GM12865 (cell line): ENCODE data around the gene DDA1.

Source experiments
- DNase-seq: peaks from one replicate; pipeline ENCODE4 v3.0.0; 2010; ENCODE audit warnings: low read depth
- H3K4me3 ChIP-seq: 2 replicates; pipeline ENCODE4 v1.5.1; 2011; ENCODE audit warnings: mild to moderate bottlenecking, low read depth, low read length, control low read depth
- CTCF ChIP-seq: IDR thresholded peaks from 2 replicates; pipeline ENCODE4 v1.5.1; 2011; ENCODE audit warnings: low read length, control low read depth, low read depth, inconsistent platforms; ENCODE audit not compliant: insufficient read depth; ENCODE audit errors: missing control alignments

DDA1 gene

GRCh38 chr19:17309198-17309964 is at the start of gene DDA1:
Gene DDA1, plus strand, starts transcription at chr19:17309563. Its CDS starts 92 bp downstream, at chr19:17309655.
- no peak for TF ChIP-seq CTCF

GRCh38 chr19:17259934-17260333 is 49.4 kb upstream of the DDA1 start:
- no peak for DNase-seq
- TF ChIP-seq CTCF, result no peak
- no peak overlapping the region for H3K4me3 ChIP-seq

More at GRCh38 chr19:17309198-17309964, at the start of gene DDA1:
- H3K4me3 ChIP-seq, result peak within 1 kb of the TSS; percentile 95
- peak; percentile 100 for DNase-seq

- peak; percentile 94 for DNase-seq
- no peak overlapping the region for H3K4me3 ChIP-seq
- TF ChIP-seq CTCF, result peak; percentile 98
These were observed 48.5 kb upstream of the DDA1 start for GRCh38 chr19:17260842-17261325.

GRCh38 chr19:17262557-17262956 is 46.8 kb upstream of the DDA1 start:
- H3K4me3 ChIP-seq, result no peak overlapping the region
- no peak for TF ChIP-seq CTCF
- no peak for DNase-seq

GRCh38 chr19:17263712-17264640 is 45.4 kb upstream of the DDA1 start:
- TF ChIP-seq CTCF, result no peak
- H3K4me3 ChIP-seq, result no peak overlapping the region
- DNase-seq, result no peak

- TF ChIP-seq CTCF, result no peak
- H3K4me3 ChIP-seq, result no peak within 1 kb of the TSS
- DNase-seq, result no peak
These were observed 44.8 kb upstream of the DDA1 start, which contains the start of gene USHBP1 for GRCh38 chr19:17264641-17264979. Gene USHBP1, minus strand, starts transcription at chr19:17264745. Its CDS starts 446 bp downstream, at chr19:17264299.
